Right cardiac atrium (tissue), 5 donors: ENCODE results near the gene FXYD2. TPM values are rescaled to one million over a fixed set of nuclear protein-coding genes. Genes with fewer than 3 reads are reported as not detected.

Source experiments
- ATAC-seq, 2 donors: fragments of 200-7000 bp; cut with Tn5 transposase; one replicate each; pipeline versions ENCODE4 v1.8.0 to v1.9.1; 2020; ENCODE audit warnings: moderate library complexity in 2 of 2, mild to moderate bottlenecking in 1 of 2
- DNase-seq, 3 donors: peaks; one replicate each; pipeline ENCODE4 v3.0.0-alpha.2; 2020
- H3K27ac ChIP-seq: one replicate; pipeline ENCODE4 v1.5.1; 2013; ENCODE audit warnings: mild to moderate bottlenecking, low read length, control low read depth, moderate library complexity
- H3K27me3 ChIP-seq: one replicate; pipeline ENCODE4 v1.6.1; 2013; ENCODE audit not compliant: control insufficient read depth, insufficient read depth
- H3K4me1 ChIP-seq: one replicate; pipeline ENCODE4 v1.6.1; 2013; ENCODE audit warnings: low read length; ENCODE audit not compliant: control insufficient read depth, insufficient read depth
- H3K4me3 ChIP-seq: one replicate; pipeline ENCODE4 v1.5.1; 2013; ENCODE audit warnings: low read length, control low read depth
- H3K9me3 ChIP-seq: one replicate; pipeline ENCODE4 v1.6.1; 2013; ENCODE audit warnings: low read length; ENCODE audit not compliant: control insufficient read depth
- WGBS: extraction: QIAGEN DNeasy Blood & Tissue Kit; methylation state at CpG from one replicate; pipeline ENCODE4 v1.1.7; 2013; 5-methylcytosine and 5-hydroxymethylcytosine counted together
- intact Hi-C, 4 donors: fragments of 100-400 bp; cut with DNase I; formaldehyde crosslinking; loops; one replicate each; pipeline versions ENCODE4 v1.11.0 to v1.14.0; 2022 to 2023
- polyA plus RNA-seq: library from polyadenylated mRNA; stranded (reverse); fragments of 200-250 nt; gene quantifications from one replicate; pipeline ENCODE4 v1.2.3, GENCODE V29; 2013
- total RNA-seq, 4 donors: library from RNA; stranded (reverse); fragmentation: NEBNext Ultra II Directional; extraction: Animal tissue kit (Norgen Biotek cat#: 25700); gene quantifications; one replicate each; pipeline ENCODE4 v1.2.1, GENCODE V29; 2021
- donor health status: healthy with polysubstance abuse.
- donor health status: DM: no; HTN: yes; CAD: no.
- donor health status: DM: no; HTN: no; CAD: no.
- donor health status: DM: no; HTN: yes; CAD: no; lungs with severe emphysema.
- donor health status: DM: yes; HTN: yes; CAD: no.

The FXYD2 gene
- total and polyA plus RNA-seq, 5 donors = 1.1 to 4.0 (median 2.1) TPM

DNA sequence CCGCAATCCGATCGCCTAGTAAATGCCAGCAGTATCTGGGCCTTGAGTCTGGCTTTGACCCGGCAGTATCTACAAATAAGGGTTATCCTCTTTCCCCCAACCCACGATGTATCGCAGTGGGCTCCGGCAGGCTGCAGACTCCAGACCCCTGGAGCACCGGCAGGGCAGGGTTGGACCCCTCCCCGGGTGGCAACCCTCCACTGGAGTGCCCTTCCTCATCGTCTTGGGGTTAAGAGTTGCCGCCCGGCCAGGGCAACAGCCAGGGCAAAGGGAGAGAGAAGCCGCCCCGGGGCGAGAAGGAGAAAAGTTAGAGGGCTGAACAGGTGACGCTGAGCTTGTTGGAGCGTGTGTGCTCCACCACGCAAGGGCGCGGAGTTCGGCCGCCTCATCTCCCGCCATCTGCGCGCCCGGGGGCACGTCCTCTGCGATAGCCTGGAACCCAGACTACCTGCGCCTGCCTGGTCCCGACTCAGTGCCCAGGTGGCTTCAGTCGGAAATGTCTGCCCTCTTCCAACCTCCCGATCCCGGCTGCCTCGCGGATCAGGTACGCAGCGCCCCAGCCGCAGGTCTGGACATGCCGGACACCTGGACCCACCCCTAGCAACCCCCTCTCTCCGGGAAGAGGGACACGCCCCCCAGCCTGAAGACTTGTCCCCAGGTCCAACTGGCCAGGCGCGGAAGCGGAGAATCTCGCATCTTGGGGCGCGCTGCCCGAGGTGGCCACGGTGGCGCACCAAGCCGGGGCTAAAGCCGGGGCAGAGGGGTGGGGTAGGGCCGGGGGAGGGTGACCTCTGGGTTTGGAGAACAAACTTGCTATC lies 28.7 kb downstream of the FXYD2 start:
- DNase-seq (no peak), ATAC-seq (no peak)
- intact Hi-C loops = no loop called here
- Histone ChIP-seq H3K9me3 (no peaks in the 10 kb centered on the region), H3K4me1 (peaks cover 2% of the 10 kb centered on the region), H3K4me3 (peak overlapping the region; percentile 36), H3K27me3 (no peaks in the 10 kb centered on the region), H3K27ac (no peak overlapping the region)
- WGBS = 6% methylated on average over 53 of the region's 53 CpGs

DNA sequence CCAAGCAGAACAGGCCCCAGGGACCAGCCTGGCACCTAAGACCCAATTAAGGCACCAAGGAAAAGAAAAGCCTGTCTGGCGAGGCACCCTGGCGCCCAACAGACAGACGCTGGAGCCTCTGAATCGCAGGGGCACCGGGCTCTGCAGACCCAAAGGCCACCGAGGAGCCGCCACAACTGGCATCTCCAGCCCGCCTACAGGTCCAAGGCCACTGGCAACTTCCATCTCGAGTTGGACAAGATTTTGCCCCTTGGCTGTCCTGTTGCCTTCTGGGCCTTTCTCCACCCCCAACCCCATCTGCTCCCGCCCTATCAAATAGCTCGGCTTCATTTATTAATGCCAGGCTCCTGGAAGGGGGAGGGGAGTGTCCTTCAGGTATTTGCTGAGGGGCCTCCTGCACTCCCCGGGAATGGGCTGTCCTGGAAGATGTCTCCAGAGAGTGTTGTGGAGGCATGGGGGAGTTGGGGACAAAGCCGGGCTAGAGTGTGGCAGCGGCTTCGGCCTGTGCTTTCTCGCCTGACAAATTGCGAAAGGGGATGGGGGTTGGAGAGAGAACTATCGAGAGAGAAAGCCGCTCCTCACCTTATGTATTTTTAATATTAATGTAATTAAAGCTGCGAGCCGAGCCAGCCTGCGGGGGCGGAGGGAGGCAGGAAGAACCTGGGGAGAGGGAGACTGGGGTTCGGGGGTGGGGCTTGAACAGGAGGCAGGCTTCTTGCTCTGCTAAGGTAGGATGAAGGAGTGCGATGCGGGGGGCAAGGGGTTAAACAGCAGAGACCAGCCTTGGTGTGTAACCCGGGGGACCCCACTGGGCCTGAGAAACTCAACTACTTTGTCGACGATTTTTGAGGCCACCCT lies 29.5 kb downstream of the FXYD2 start:
- 46% methylated on average over 29 of the region's 29 CpGs for WGBS
- Histone ChIP-seq H3K27ac (no peak overlapping the region), H3K9me3 (no peaks in the 10 kb centered on the region), H3K4me1 (peaks cover 2% of the 10 kb centered on the region), H3K27me3 (no peaks in the 10 kb centered on the region), H3K4me3 (no peak overlapping the region)
- ATAC-seq (no peak), DNase-seq (no peak)
- intact Hi-C loops = no loop called here

DNA sequence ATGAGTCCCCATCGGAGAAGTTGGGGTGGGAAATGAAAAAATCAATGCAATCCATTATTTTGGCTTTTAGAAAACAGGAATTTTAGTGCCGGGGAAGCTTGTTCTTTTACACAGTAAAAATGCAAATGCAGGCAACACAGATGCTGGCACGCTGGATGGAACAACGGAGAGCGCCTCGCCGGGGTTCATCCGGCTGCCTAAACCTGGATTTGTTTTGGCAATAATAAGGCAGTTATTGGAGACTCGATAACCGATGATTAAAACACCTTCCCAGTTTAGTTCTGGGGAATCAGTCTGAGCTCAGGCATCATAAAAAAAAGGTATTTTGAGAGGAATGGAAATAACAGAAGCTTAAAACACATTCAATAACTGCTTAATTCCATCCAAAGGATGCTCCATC lies 30.4 kb downstream of the FXYD2 start:
- intact Hi-C loops = no loop called here
- H3K27ac ChIP-seq = no peak overlapping the region
- no peaks in the 10 kb centered on the region for H3K27me3 ChIP-seq
- DNase-seq = no peak
- H3K9me3 ChIP-seq = no peaks in the 10 kb centered on the region
- H3K4me3 ChIP-seq = no peak overlapping the region
- peaks cover 2% of the 10 kb centered on the region for H3K4me1 ChIP-seq
- no peak for ATAC-seq
- WGBS = 88% methylated on average over 10 of the region's 10 CpGs

DNA sequence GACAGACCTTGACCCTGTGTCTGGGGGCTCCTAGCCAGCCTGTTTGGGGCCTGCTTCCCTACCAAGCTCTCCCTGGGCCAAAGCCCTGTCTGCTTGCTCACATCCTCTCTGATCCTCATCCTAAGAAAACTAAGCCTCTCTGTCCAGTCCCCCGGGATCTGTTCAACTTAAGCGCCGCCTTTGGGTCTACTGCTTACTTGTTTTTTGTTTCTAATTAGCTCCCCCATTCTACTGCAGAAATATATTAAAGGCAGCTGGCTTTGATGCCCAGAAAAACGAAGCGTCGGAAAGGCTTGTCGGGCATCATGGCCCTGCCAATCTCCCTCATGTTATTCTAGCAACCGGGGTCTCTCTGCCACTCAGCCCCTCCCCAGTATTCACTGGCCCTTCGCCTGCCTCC lies 31.0 kb downstream of the FXYD2 start:
- no peaks in the 10 kb centered on the region for H3K9me3 ChIP-seq
- no peak for ATAC-seq
- peaks cover 2% of the 10 kb centered on the region for H3K4me1 ChIP-seq
- H3K4me3 ChIP-seq = no peak overlapping the region
- WGBS = 92% methylated on average over 9 of the region's 9 CpGs
- H3K27me3 ChIP-seq = no peaks in the 10 kb centered on the region
- H3K27ac ChIP-seq = no peak overlapping the region
- intact Hi-C loops = no loop called here
- DNase-seq = no peak

DNA sequence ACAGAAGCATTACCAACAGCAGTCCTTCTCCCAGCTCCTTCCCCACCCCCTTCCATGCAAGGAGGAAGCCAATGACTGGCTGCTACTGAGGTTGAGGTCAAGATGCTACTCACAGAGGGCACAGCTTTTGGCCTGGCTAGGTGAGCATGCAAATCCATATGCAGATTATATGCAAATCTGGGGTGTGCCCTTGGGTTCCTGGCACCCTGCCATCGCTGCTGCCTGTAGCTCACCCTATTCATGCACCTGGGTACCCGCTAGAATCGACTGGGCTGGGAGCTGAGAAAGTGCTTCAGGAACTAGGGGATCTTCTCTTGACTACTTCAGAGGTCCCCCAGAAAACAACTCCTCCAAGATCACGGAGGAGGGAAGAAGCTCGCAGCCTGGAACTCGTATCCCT lies 31.6 kb downstream of the FXYD2 start:
- intact Hi-C loops = no loop called here
- Histone ChIP-seq H3K4me3 (no peak overlapping the region), H3K27me3 (no peaks in the 10 kb centered on the region), H3K9me3 (no peaks in the 10 kb centered on the region), H3K27ac (no peak overlapping the region), H3K4me1 (peaks cover 2% of the 10 kb centered on the region)
- ATAC-seq = no peak
- WGBS = 88% methylated on average over 6 of the region's 6 CpGs
- no peak for DNase-seq

DNA sequence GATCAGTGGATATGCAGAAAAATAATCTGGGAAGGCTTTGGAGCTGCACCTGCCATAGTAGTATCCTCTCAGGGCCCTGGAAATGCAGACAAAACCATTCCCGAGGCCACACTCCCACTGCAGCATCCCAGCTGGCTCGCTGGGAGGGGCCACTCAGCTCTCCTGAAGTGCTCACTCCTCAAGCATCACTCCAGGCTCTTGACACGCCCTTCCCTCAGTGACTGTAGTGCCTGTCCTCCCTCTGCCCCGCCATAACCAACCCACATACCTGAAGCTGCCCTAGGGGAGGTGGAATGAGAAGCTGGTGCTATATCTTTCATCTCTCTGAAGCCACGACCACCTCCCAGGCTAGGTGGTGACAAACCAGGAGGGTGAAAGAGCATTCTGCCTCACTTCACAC lies 32.3 kb downstream of the FXYD2 start:
- intact Hi-C loops = no loop called here
- Histone ChIP-seq H3K4me1 (peaks cover 2% of the 10 kb centered on the region), H3K27ac (no peak overlapping the region), H3K27me3 (no peaks in the 10 kb centered on the region), H3K9me3 (no peaks in the 10 kb centered on the region), H3K4me3 (no peak overlapping the region)
- DNase-seq (no peak), ATAC-seq (no peak)
- WGBS = 88% methylated on average over 5 of the region's 5 CpGs

DNA sequence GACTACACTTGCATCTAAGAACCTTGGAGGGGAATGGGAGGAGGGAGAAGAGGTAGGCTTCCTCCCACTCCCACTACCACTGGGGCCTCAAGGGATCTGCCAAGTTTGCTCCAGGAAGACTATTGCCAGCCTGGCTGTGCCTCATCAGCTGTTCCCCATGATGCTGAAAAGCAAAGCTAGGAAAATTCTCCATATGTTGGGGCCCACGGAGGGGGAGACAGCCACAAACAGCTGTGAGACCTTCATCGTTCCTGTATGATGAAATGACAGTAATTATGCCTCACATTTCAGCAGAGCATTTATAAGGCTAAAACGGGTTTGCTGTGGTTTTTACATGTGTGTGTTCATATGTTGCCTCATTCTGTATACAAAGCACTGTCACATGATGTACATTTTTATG lies 34.3 kb downstream of the FXYD2 start:
- ATAC-seq (no peak), DNase-seq (no peak)
- no peaks in the 10 kb centered on the region for H3K9me3 ChIP-seq
- no peak overlapping the region for H3K27ac ChIP-seq
- no peaks in the 10 kb centered on the region for H3K27me3 ChIP-seq
- H3K4me1 ChIP-seq = no peaks in the 10 kb centered on the region
- WGBS = 72% methylated on average over 3 of the region's 3 CpGs
- H3K4me3 ChIP-seq = no peak overlapping the region
- intact Hi-C loops = no loop called here

DNA sequence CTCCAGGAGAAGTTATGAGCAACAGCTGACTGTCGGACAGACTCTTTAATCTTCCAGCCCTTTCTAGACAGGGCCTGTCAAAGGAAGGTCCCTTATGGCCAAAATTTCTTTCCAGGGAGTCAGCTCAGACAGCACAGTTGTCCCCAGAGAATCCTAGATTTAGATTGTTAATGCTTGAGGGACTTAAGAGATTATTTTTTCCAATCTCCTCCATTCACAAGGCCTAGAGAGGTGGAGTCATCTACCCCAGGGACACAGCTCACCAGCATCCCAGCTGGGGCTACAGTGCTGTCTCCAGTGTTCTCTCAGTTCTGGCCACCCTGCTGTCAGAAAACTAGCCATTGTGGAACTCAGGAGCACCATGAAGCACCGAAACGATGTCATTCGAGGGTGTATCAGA lies 35.3 kb downstream of the FXYD2 start:
- ATAC-seq (no peak), DNase-seq (no peak)
- WGBS = 83% methylated on average over 4 of the region's 4 CpGs
- H3K27ac ChIP-seq = no peak overlapping the region
- intact Hi-C loops = no loop called here
- no peaks in the 10 kb centered on the region for H3K4me1 ChIP-seq
- H3K27me3 ChIP-seq = no peaks in the 10 kb centered on the region
- H3K4me3 ChIP-seq = no peak overlapping the region
- no peaks in the 10 kb centered on the region for H3K9me3 ChIP-seq

DNA sequence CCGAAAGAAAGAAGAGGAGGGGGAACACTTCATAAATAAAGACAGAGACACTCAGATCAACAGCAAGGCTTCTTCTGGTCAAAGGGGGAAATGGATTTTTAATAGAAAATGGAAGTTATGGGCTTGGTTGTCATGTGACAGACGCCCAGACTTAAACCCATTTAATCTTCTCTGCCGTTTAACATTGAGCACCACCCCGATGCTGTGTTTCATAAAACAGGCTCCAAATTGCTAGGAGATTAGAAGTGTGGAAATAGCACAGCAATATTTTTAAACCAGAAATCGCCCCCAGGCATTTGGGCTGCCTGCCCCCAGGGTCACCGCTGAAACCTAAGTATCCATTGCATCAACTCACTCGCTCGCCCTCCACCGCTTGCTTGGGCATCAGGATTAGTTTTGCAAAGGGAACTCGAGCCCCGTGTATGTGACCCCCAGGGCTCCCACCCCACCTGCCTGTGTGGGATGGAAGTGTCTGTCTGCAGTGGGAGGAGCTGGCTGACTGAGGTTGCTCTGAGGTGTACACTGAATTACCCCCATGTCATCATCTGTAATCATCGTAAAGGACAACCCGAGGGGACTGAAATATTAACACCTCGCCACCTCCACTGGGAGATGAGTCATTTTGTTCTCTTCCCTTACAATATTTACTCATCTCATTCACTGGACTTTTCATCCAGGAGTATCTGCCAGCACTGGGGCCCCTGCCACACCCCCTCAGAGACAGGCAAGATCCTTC lies 38.2 kb downstream of the FXYD2 start:
- intact Hi-C loops = no loop called here
- no peak for ATAC-seq
- WGBS = 63% methylated on average over 14 of the region's 14 CpGs

DNA sequence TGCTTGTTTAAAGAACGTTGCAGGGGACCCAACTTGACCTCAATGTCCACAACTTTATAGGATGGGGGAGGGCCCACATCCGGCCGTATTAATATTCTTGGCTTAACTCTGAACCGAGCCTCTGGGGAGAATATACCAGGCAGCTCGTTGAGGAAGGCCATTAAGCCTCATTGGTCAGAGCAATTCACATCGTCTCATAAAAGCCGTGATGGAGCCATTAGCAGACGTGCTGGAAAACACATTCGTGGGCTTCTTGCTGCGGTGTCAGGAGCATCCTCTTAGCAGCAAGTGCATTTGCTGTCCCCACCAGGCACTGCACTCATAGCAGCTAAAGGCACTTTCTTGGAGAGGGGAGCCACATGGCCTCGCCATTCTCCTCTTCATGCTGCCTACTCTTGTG lies 42.4 kb downstream of the FXYD2 start:
- intact Hi-C loops = no loop called here
- Histone ChIP-seq H3K9me3 (no peaks in the 10 kb centered on the region), H3K4me3 (no peak overlapping the region), H3K27ac (no peak overlapping the region), H3K4me1 (no peaks in the 10 kb centered on the region), H3K27me3 (no peaks in the 10 kb centered on the region)
- ATAC-seq = no peak
- WGBS = 65% methylated on average over 11 of the region's 11 CpGs
- DNase-seq = no peak

More for the DNA sequence above, 38.2 kb downstream of the FXYD2 start:
- H3K27me3 ChIP-seq = no peaks in the 10 kb centered on the region
- no peaks in the 10 kb centered on the region for H3K9me3 ChIP-seq
- H3K4me1 ChIP-seq = no peaks in the 10 kb centered on the region
- no peak overlapping the region for H3K4me3 ChIP-seq
- no peak for DNase-seq
- no peak overlapping the region for H3K27ac ChIP-seq

DNA sequence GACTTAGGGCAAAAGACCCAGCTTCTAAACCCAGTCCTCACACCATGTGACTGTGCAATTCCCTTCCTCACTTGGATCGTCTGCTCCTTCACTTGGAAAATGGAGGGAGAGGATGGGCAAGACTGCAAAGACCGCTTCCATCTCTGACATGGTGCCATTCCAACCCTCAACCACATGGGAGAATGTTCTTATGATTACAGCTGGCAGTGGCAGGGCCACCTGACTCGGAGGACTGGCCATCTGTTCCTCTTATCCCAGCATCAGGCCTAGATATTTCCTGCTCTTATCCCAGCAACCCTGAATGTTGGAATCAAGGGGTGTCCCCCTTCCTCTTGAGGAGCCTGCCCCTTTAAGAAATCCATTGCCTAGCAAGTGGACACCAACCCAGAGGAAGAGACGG lies 42.9 kb downstream of the FXYD2 start:
- WGBS = 73% methylated on average over 4 of the region's 4 CpGs
- no peak for ATAC-seq
- Histone ChIP-seq H3K27me3 (no peaks in the 10 kb centered on the region), H3K4me1 (no peaks in the 10 kb centered on the region), H3K4me3 (no peak overlapping the region), H3K9me3 (no peaks in the 10 kb centered on the region), H3K27ac (no peak overlapping the region)
- intact Hi-C loops = no loop called here
- DNase-seq = no peak
